Activated CD8-positive, alpha-beta T cell treated with anti-CD3 and anti-CD28 coated beads, Interleukin-2, amount 10 ng/mL, durations not matched to agents 7 days and 5 days (primary cell): ENCODE measurements around the gene CNDP2. TPM values are rescaled to one million over a fixed set of nuclear protein-coding genes. Genes with fewer than 3 reads are reported as not detected.
"Not testable (repeated sequence)": the region's sequence is repeated elsewhere in the genome, so short reads cannot be mapped to it uniquely, and the experiment has no call there.

Experiments
- ATAC-seq: fragments of 150-1000 bp; cut with Tn5 transposase; one replicate; pipeline ENCODE4 v1.10.0; 2021; ENCODE audit warnings: moderate library complexity
- CTCF ChIA-PET: fragments of 350-600 bp; sonication (Branson Sonifier 250); formaldehyde crosslinking; loops from one replicate; lab custom pipeline; 2021; ENCODE audit warnings: antibody characterized with exemption; lab: Charles Lee
- POLR2A ChIA-PET: fragments of 350-600 bp; sonication (Branson Sonifier 250); formaldehyde crosslinking; loops from one replicate; lab custom pipeline; 2021; ENCODE audit warnings: antibody characterized with exemption; lab: Charles Lee
- DNase-seq: peaks from one replicate; pipeline ENCODE4 v3.0.0-alpha.2; 2020
- H3K27ac Mint-ChIP-seq: one replicate; pipeline ENCODE4 v1.8.0; 2021; ENCODE audit warnings: mild to moderate bottlenecking, mixed read lengths
- H3K27me3 Mint-ChIP-seq: one replicate; pipeline ENCODE4 v1.8.0; 2021; ENCODE audit warnings: low read depth, mixed read lengths
- H3K36me3 Mint-ChIP-seq: one replicate; pipeline ENCODE4 v1.8.0; 2021; ENCODE audit warnings: low read depth, mixed read lengths
- H3K4me1 Mint-ChIP-seq: one replicate; pipeline ENCODE4 v1.8.0; 2021; ENCODE audit warnings: low read depth, mixed read lengths
- H3K4me3 Mint-ChIP-seq: one replicate; pipeline ENCODE4 v1.8.0; 2021; ENCODE audit warnings: mild to moderate bottlenecking, mixed read lengths
- H3K9me3 Mint-ChIP-seq: one replicate; pipeline ENCODE4 v1.8.0; 2022; ENCODE audit warnings: mixed read lengths; ENCODE audit not compliant: insufficient read depth
- total RNA-seq, 2 experiments: library from RNA; stranded (reverse); gene quantifications; one replicate each; pipeline ENCODE4 v1.2.3, GENCODE V29; 2021

Gene CNDP2
- total RNA-seq, 2 experiments from 2014 or later: 131 to 144 TPM

DNA sequence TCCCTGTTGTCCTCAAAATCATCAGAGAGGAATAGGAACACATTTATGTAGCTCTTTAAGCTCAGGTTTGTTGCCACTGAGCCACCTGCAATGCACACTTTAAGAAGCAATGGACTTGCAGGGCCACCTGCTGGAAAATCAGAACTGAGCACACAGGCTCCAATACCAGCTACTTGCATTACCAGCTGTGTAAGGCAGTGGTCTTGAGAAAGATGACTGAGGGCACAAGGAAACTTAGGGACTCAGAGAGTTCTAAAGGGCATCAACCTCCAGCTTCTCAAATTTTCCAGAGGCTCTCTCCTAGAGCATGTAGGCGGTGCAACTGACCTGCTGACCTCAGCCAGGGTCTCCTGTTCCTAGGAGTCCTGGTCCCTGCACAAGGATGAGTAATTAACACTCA lies 2.5 kb upstream of the CNDP2 start:
- H3K27ac Mint-ChIP-seq: no peak overlapping the region
- ATAC-seq (peak; percentile 32), DNase-seq (peak; percentile 79)
- H3K4me1 Mint-ChIP-seq: peaks cover 28% of the 10 kb centered on the region
- H3K9me3 Mint-ChIP-seq: no peaks in the 10 kb centered on the region
- ChIA-PET POLR2A (no interaction called here), CTCF (interaction anchor here (0.6 to 9.2 kb wide), 44 partner anchors 10 to 411 kb away, joined by 3 to 359 read pairs (median 4); partner anchors contain the start of gene ZNF407)
- peaks cover 12% of the 10 kb centered on the region for H3K36me3 Mint-ChIP-seq
- peaks cover 10% of the 10 kb centered on the region for H3K27me3 Mint-ChIP-seq
- H3K4me3 Mint-ChIP-seq: no peak overlapping the region

DNA sequence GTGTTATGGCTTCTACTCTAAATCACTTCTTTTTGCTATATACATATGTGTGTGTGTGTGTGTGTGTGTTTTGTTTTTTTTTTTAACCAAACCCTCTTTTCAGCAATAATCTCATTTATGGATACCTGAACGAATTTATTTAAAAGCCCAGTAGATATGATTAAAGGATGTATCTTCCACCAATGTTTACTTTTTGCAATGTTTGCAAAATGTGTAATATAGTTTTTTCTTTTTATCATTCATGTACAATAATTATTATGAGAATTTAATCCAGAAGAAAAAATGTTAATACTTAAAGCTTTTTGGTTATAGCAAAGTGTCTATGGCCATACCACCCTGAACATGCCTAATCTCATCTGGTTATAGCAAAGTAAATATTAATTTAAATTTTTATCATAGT lies 1.6 kb upstream of the CNDP2 start:
- CTCF ChIA-PET: interaction anchor here (1.6 to 9.2 kb wide), 6 partner anchors 56 to 183 kb away, joined by 9 to 359 read pairs (median 28); no protein-coding TSS in a partner anchor
- Mint-ChIP-seq H3K27me3 (peaks cover 8% of the 10 kb centered on the region), H3K36me3 (peaks cover 12% of the 10 kb centered on the region), H3K27ac (no peak overlapping the region), H3K9me3 (no peaks in the 10 kb centered on the region), H3K4me3 (peak overlapping the region; percentile 33), H3K4me1 (peaks cover 35% of the 10 kb centered on the region)
- POLR2A ChIA-PET: no interaction called here
- DNase-seq (no peak), ATAC-seq (no peak)

DNA sequence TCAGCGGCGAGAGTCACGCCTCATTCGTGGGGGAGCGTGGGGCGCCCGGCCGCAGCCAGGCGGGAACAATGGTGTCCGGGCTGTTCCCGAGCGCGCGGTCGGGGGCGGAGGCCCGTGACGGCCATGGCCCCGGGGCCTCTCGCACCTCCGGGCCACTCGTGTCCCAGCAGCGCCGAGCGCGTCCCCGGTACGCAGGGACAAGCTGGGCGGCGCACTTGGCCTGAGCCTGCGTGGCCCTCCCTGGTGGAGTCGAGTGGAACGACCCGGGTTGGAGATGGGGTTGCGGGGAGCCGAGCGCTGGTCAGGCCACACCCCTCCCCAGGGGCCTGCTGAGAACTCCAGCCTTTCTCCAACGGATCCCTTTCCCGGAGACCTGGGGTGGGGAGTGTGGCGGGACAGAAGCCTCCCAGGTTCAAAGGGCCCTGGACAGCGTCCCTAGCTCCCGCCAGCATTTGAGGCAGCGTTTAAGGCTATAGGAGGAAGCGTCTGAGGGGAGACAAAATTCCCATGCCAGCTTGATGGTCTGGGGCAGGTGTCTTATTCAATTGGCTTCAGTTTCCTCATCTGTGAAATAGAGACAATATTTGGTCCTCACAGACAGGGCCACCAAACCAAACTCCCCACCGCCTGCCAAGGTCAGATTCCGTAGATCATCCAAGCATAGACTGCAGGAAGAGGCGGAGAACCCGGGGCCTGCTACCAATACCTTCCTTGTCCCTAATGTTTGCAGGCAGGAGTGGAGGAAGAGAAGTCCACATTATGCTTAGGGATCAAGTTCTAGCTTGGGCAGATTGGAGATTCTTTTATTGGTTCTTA lies 553 bp downstream of the CNDP2 start:
- Mint-ChIP-seq H3K27me3 (peaks cover 8% of the 10 kb centered on the region), H3K36me3 (peaks cover 28% of the 10 kb centered on the region), H3K4me3 (peak overlapping the region; percentile 83), H3K9me3 (no peaks in the 10 kb centered on the region), H3K4me1 (peaks cover 55% of the 10 kb centered on the region), H3K27ac (peak overlapping the region; percentile 100)
- DNase-seq: peak; percentile 60
- ChIA-PET POLR2A (interaction anchor here (1.0 to 1.9 kb wide), 6 partner anchors 11 to 714 kb away, joined by 3 to 10 read pairs (median 6); partner anchors contain the start of gene TSHZ1), CTCF (interaction anchor here (0.6 to 9.2 kb wide), 9 partner anchors 12 to 185 kb away, joined by 3 to 359 read pairs (median 6); no protein-coding TSS in a partner anchor)
- peak; percentile 35 for ATAC-seq

DNA sequence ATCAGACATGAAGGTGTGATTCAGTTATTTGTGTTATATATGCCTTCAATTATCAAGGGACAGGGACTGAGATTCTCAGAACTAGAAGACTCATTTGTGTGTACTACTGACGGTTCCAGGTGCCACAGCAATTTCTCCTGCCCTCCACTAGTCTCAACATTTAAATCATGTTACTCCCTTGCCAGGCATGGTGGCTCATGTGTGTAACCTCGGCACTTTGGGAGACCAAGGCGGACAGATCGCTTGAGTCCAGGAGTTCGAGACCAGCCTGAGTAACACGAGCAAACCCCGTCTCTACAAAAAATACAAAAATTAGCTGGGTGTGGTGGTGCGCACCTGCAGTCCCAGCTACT lies 1.1 kb downstream of the CNDP2 start:
- Mint-ChIP-seq H3K9me3 (no peaks in the 10 kb centered on the region), H3K4me3 (peak overlapping the region; percentile 83), H3K27me3 (peaks cover 8% of the 10 kb centered on the region), H3K27ac (peak overlapping the region; percentile 100), H3K4me1 (peaks cover 55% of the 10 kb centered on the region), H3K36me3 (peaks cover 33% of the 10 kb centered on the region)
- POLR2A ChIA-PET: interaction anchor here (1.6 to 1.9 kb wide), 2 partner anchors 101 to 713 kb away, joined by 3 to 8 read pairs; partner anchors contain the start of gene TSHZ1
- DNase-seq (peak; percentile 30), ATAC-seq (no peak)
- CTCF ChIA-PET: interaction anchor here (1.2 to 9.2 kb wide), 3 partner anchors 55 to 145 kb away, joined by 3 to 359 read pairs (median 14); no protein-coding TSS in a partner anchor

DNA sequence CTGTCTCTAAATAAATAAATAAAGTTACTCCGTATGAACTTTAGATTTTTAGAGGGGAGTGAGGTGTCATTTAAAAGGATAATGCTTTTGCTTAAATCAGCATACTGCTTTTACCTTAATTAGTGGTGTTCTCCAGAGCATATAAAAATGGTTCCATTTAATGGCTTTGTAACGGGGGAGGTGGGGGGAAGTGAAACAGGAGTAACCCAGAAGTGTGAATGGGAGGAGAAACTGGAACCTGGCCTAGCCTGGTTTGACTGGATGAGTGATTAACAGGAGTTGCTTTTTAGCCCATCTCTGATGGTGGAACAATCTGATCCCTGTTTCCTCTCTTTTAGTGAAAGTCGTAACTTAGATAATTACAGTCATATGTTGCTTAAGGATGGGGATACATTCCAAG lies 1.6 kb downstream of the CNDP2 start:
- Mint-ChIP-seq H3K27ac (peak overlapping the region; percentile 100), H3K27me3 (peaks cover 8% of the 10 kb centered on the region), H3K4me1 (peaks cover 55% of the 10 kb centered on the region), H3K36me3 (peaks cover 38% of the 10 kb centered on the region), H3K9me3 (no peaks in the 10 kb centered on the region), H3K4me3 (peak overlapping the region; percentile 83)
- no peak for ATAC-seq
- ChIA-PET POLR2A (interaction anchor here (1.6 kb wide), 1 partner anchor 713 kb away, joined by 3 read pairs; the partner anchor contains the start of gene TSHZ1), CTCF (interaction anchor here (1.2 to 9.2 kb wide), 4 partner anchors 54 to 187 kb away, joined by 3 to 359 read pairs (median 9); no protein-coding TSS in a partner anchor)
- DNase-seq: no peak

DNA sequence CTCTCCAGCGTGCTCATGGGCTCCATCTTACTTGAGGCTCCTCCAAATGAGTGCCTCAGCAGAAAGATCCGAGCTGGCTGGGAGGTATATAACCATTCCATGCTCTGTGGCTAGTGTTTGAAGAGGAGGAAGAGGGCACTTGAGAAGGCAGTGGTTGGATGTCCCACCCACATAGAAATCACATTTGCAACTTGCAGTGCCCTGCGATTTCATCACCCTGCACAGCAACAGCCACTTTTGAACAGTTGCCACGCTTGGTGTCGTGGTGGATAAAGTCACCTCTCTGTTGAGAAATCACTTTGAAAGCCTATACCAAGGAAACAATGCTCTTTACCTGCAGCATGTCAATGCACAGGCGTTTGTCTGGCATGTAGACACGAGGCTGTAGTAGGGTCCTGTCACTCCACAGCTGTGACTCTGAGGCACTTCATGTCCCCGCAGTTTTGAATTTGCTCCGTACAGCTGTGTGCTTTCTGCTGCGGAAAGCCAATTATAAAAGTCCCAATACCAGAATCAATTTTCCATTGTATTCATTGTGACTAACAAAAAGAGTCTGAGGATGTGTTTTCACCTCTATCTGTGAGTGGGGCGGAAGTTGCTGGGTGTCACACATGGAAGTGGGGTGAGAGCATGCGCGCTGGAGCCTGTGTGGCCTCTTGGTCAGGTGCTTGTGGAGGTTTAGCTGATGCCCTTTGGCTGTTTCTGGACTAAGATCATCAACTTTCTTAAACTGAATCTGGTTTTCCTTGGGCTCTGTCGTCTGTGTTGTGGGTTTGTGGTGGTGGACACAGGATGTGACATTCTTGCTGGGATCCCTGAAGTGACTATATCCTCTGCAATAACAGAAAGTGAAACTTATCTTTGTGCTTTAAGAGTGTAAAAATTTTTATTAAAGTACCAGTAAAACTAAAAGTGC lies 2.8 kb downstream of the CNDP2 start:
- Mint-ChIP-seq H3K4me1 (peaks cover 51% of the 10 kb centered on the region), H3K36me3 (peaks cover 49% of the 10 kb centered on the region), H3K27me3 (peaks cover 5% of the 10 kb centered on the region), H3K4me3 (peak overlapping the region; percentile 83), H3K27ac (peak overlapping the region; percentile 100), H3K9me3 (no peaks in the 10 kb centered on the region)
- POLR2A ChIA-PET: interaction anchor here (0.6 to 1.5 kb wide), 6 partner anchors 98 to 700 kb away, joined by 3 to 4 read pairs (median 3); no protein-coding TSS in a partner anchor
- DNase-seq: peak; percentile 87
- CTCF ChIA-PET: interaction anchor here (1.1 to 9.2 kb wide), 6 partner anchors 53 to 417 kb away, joined by 3 to 359 read pairs (median 4); no protein-coding TSS in a partner anchor
- ATAC-seq: peak; percentile 54

DNA sequence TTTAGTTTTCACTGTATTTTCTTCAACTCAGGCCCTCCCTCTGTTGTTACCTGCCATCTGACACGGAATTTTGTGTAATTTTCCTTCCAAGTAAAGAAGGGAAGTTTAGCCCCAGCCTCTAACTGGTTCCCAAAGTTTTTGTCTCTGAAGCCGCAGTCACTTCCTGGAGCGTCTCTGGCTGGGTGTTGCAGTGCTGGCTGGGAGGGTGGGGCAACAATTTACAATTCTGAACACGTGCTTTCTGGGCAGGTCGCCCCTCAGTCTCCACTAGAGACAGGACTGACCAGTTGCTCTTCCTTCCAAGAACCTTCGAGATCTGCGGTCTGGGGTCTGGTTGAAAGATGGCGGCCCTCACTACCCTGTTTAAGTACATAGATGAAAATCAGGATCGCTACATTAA lies 3.5 kb downstream of the CNDP2 start:
- Mint-ChIP-seq H3K27ac (peak overlapping the region; percentile 100), H3K4me3 (peak overlapping the region; percentile 83), H3K4me1 (peaks cover 51% of the 10 kb centered on the region), H3K36me3 (peaks cover 52% of the 10 kb centered on the region), H3K27me3 (peaks cover 2% of the 10 kb centered on the region), H3K9me3 (no peaks in the 10 kb centered on the region)
- DNase-seq: peak; percentile 70
- POLR2A ChIA-PET: interaction anchor here (1.2 to 1.5 kb wide), 4 partner anchors 97 to 216 kb away, joined by 3 read pairs; no protein-coding TSS in a partner anchor
- CTCF ChIA-PET: interaction anchor here (1.0 to 9.2 kb wide), 5 partner anchors 52 to 302 kb away, joined by 3 to 359 read pairs (median 4); no protein-coding TSS in a partner anchor
- ATAC-seq: peak; percentile 14

DNA sequence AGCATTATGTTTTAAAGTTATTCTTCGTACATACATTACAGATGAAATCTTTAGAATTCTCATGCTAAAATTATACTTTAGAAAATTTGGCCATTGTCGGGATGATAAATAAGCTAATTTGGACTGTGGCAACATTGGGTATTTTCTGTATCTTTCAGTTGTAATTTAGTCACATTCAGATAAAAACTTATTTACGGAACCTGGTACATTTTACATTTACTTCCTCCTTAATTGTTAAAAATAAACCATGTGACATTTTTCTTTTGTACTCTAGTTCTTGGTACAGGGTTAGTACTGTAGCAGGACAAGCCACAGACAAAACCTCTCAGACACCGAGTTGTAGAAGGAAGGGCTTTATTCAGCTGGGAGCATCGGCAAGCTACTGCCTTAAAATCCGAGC lies 4.2 kb downstream of the CNDP2 start:
- CTCF ChIA-PET: interaction anchor here (1.0 to 9.2 kb wide), 3 partner anchors 52 to 158 kb away, joined by 4 to 359 read pairs (median 4); no protein-coding TSS in a partner anchor
- Mint-ChIP-seq H3K27me3 (peaks cover under 1% of the 10 kb centered on the region), H3K36me3 (peaks cover 54% of the 10 kb centered on the region), H3K4me3 (peak overlapping the region; percentile 56), H3K9me3 (no peaks in the 10 kb centered on the region), H3K27ac (peak overlapping the region; percentile 77), H3K4me1 (peaks cover 50% of the 10 kb centered on the region)
- POLR2A ChIA-PET: no interaction called here
- no peak for DNase-seq
- ATAC-seq: no peak

DNA sequence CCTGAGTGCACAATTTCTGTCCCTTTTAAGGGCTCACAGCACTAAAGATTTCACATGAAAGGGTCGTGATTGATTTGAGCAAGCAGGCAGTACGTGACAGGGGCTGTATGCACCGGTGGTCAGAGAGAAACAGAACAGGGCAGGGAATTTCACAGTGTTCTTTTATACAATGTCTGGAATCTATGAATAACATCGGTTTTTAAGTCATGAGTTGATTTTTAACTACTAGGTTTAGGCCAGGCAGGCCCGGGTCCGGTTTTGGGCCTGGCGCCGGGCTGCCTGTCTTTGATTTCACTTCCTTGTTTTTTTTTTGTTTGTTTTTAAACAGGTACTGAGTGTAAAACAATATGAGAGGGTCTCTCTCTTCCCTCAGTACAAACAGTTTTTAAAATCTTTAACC lies 4.6 kb downstream of the CNDP2 start:
- H3K9me3 Mint-ChIP-seq, DNase-seq, ATAC-seq, POLR2A ChIA-PET, H3K27me3 Mint-ChIP-seq: not testable (repeated sequence)
- Mint-ChIP-seq H3K36me3 (peaks cover 55% of the 10 kb centered on the region), H3K27ac (peak overlapping the region; percentile 77), H3K4me1 (peaks cover 47% of the 10 kb centered on the region), H3K4me3 (peak overlapping the region; percentile 56)
- CTCF ChIA-PET: interaction anchor here (1.0 to 9.2 kb wide), 3 partner anchors 51 to 159 kb away, joined by 4 to 359 read pairs (median 4); no protein-coding TSS in a partner anchor

DNA sequence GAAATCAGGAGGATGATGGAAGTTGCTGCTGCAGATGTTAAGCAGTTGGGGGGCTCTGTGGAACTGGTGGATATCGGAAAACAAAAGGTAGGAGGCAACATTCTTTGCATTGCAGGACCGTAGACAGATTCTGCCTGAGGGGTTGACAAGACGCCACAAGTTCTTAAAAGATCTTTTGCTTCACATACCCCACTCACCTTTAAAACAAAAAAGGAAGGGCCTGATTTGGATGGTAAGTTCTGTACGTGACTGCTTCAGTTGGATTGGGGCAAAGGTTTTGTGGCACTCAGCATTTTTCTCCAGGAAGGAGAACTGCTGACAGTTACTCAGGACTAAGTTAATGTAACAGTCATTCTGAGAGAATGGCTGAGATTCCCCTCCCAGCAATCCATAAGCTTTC lies 5.2 kb downstream of the CNDP2 start:
- no peak for ATAC-seq
- Mint-ChIP-seq H3K27ac (peak overlapping the region; percentile 77), H3K36me3 (peaks cover 53% of the 10 kb centered on the region), H3K9me3 (no peaks in the 10 kb centered on the region), H3K4me1 (peaks cover 47% of the 10 kb centered on the region), H3K4me3 (no peak overlapping the region), H3K27me3 (no peaks in the 10 kb centered on the region)
- POLR2A ChIA-PET: no interaction called here
- CTCF ChIA-PET: no interaction called here
- no peak for DNase-seq
